Endothelial cell of umbilical vein (primary cell): ENCODE measurements around the gene NNT. TPM values are rescaled to one million over a fixed set of nuclear protein-coding genes. Genes with fewer than 3 reads are reported as not detected.
A peak's percentile ranks its signal among the peaks of the same experiment; 100 is the strongest.
"Not testable (repeated sequence)": the region's sequence is repeated elsewhere in the genome, so short reads cannot be mapped to it uniquely, and the experiment has no call there.

ENCODE experiments used
- BruUV-seq: library from RNA; stranded (reverse); fragments of 400-500 nt; replicated peaks from 2 replicates; lab custom pipeline; 2021; lab: Mats Ljungman, UMichigan
- CTCF ChIA-PET: fragments of 300-600, 350-600 bp; sonication (Branson Sonifier 250); formaldehyde crosslinking; loops from one replicate; lab custom pipeline; 2021; ENCODE audit warnings: antibody characterized with exemption, inconsistent platforms; lab: Charles Lee
- POLR2A ChIA-PET: fragments of 300-600, 350-600 bp; sonication (Branson Sonifier 250); formaldehyde crosslinking; loops from one replicate; lab custom pipeline; 2021; ENCODE audit warnings: antibody characterized with exemption, inconsistent platforms; lab: Charles Lee
- DNase-seq: peaks from one replicate; pipeline ENCODE4 v3.0.0-alpha.2; 2011; ENCODE audit warnings: low read depth, low spot score
- FAIRE-seq: peaks from 2 replicates; lab custom pipeline; 2011; peaks lifted over from hg19 to GRCh38; lab: Jason Lieb, UNC
- H2AFZ ChIP-seq: 2 replicates; pipeline ENCODE4 v1.6.0; 2012; ENCODE audit warnings: low read depth, low read length, control low read depth, inconsistent platforms
- H3K27ac ChIP-seq: 2 replicates; pipeline ENCODE4 v1.5.1; 2011; ENCODE audit warnings: low read depth, mild to moderate bottlenecking, control low read depth, low read length, moderate library complexity; ENCODE audit not compliant: insufficient read depth
- H3K27me3 ChIP-seq, 2 experiments: 2 replicates each; pipeline versions ENCODE4 v1.6.0 to v1.6.1; 2011; ENCODE audit warnings: low read length in 2 of 2, mixed read lengths in 1 of 2; ENCODE audit not compliant: control insufficient read depth in 2 of 2, insufficient read depth in 2 of 2
- H3K36me3 ChIP-seq, 2 experiments: 2 replicates in 1 of 2; 3 replicates in 1 of 2; pipeline ENCODE4 v1.5.1; 2011; ENCODE audit warnings: low read length in 2 of 2, mild to moderate bottlenecking in 1 of 2, moderate library complexity in 1 of 2; ENCODE audit not compliant: control insufficient read depth in 2 of 2, insufficient read depth in 2 of 2; ENCODE audit errors: extremely low read depth in 1 of 2
- H3K4me1 ChIP-seq: 3 replicates; pipeline ENCODE4 v1.5.1; 2011; ENCODE audit warnings: mild to moderate bottlenecking, low read length; ENCODE audit not compliant: control insufficient read depth, insufficient read depth; ENCODE audit errors: extremely low read depth
- H3K4me2 ChIP-seq: 2 replicates; pipeline ENCODE4 v1.6.1; 2011; ENCODE audit warnings: low read length, control low read depth, mixed read lengths; ENCODE audit not compliant: insufficient read depth
- H3K4me3 ChIP-seq, 3 experiments: fragments of 200-600 bp in 1 of 3; sonication (generic), shearing (Covaris generic) in 1 of 3; replicated peaks in 1 of 3; 2 replicates each; pipeline ENCODE4 v1.5.1; 2011 to 2016; ENCODE audit warnings: control low read depth in 3 of 3, low read length in 3 of 3, mild to moderate bottlenecking in 2 of 3, inconsistent platforms in 1 of 3, low read depth in 1 of 3, moderate library complexity in 1 of 3; ENCODE audit not compliant: insufficient read depth in 1 of 3
- H3K79me2 ChIP-seq: 2 replicates; pipeline ENCODE4 v1.6.0; 2012; ENCODE audit warnings: low read length, inconsistent platforms; ENCODE audit not compliant: control insufficient read depth, insufficient read depth
- H3K9ac ChIP-seq: replicated peaks from 2 replicates; pipeline ENCODE3; 2011; ENCODE audit warnings: low read length, control low read depth; ENCODE audit not compliant: insufficient read depth; ENCODE audit errors: extremely low read depth
- H3K9me1 ChIP-seq: replicated peaks from 3 replicates; pipeline ENCODE4 v1.6.0; 2011; ENCODE audit warnings: mild to moderate bottlenecking, low read length; ENCODE audit not compliant: control insufficient read depth, insufficient read depth; ENCODE audit errors: extremely low read depth
- H3K9me3 ChIP-seq: replicated peaks from 2 replicates; pipeline ENCODE4 v1.5.1; 2012; ENCODE audit warnings: low read length, inconsistent platforms; ENCODE audit not compliant: control insufficient read depth, insufficient read depth
- H4K20me1 ChIP-seq: replicated peaks from 2 replicates; pipeline ENCODE3; 2011; ENCODE audit warnings: mild to moderate bottlenecking, low read length; ENCODE audit not compliant: control insufficient read depth, insufficient read depth; ENCODE audit errors: extremely low read depth
- FOS ChIP-seq: IDR thresholded peaks from 2 replicates; pipeline ENCODE4 v1.6.1; 2011; ENCODE audit warnings: mild to moderate bottlenecking, low read length, moderate library complexity, borderline replicate concordance; ENCODE audit not compliant: insufficient read depth
- JUN ChIP-seq: IDR thresholded peaks from 2 replicates; pipeline ENCODE4 v1.6.1; 2011; ENCODE audit warnings: borderline replicate concordance, low read depth; ENCODE audit not compliant: insufficient read length, insufficient read depth
- MAX ChIP-seq: IDR thresholded peaks from 2 replicates; pipeline ENCODE4 v1.6.1; 2011; ENCODE audit not compliant: insufficient read depth, insufficient read length
- POLR2A ChIP-seq: IDR thresholded peaks from 2 replicates; pipeline ENCODE4 v1.6.1; 2012; ENCODE audit warnings: low read depth, mild to moderate bottlenecking, control low read depth, low read length
- dilution Hi-C: fragments of 300-500 bp; cut with MboI; formaldehyde crosslinking; loops from one replicate; pipeline ENCODE4 v1.15.0; 2019; ENCODE audit warnings: low sequenced_read_pairs; ENCODE audit not compliant: extremely low pct_ligation_motif_present
- intact Hi-C: fragments of 100-400 bp; cut with micrococcal nuclease; formaldehyde crosslinking; loops from one replicate; pipeline ENCODE4 v1.10.0; 2022
- polyA plus RNA-seq, 4 experiments: library from polyadenylated mRNA; depleted of rRNA in 3 of 4; stranded (reverse) in 3 of 4; unstranded in 1 of 4; fragments of >200 nt; gene quantifications; 2 replicates each; pipeline versions ENCODE4 v1.2.1 to v1.2.3, GENCODE V29; 2011 to 2012; ENCODE audit warnings: missing spikeins in 1 of 4
- total RNA-seq: library from RNA; stranded (reverse); gene quantifications from 2 replicates; pipeline ENCODE4 v1.2.3, GENCODE V29; 2021

The NNT gene
- total and polyA plus RNA-seq, 2 donors (not counting 3 experiments of a cell fraction or from before 2014, with no cell fraction given), result 38.2 to 82.5 TPM

GRCh38 chr5:43555895-43556606 is 46.9 kb upstream of the NNT start:
- POLR2A ChIA-PET, result interaction anchor here (0.8 kb wide), 1 partner anchor 46 kb away, joined by 4 read pairs; the partner anchor contains the start of gene NNT
- H3K9ac ChIP-seq, result peak overlapping the region; percentile 93
- H3K27me3 ChIP-seq, result peaks cover 1 to 3% of the 10 kb centered on the region in 2 experiments
- H3K9me1 ChIP-seq, result no peaks in the 10 kb centered on the region
- no TSS peak for BruUV-seq
- peaks cover 25% of the 10 kb centered on the region for H3K4me1 ChIP-seq
- FAIRE-seq, result peak; percentile 31
- DNase-seq, result peak; percentile 67
- H3K4me2 ChIP-seq, result peak overlapping the region; percentile 93
- H3K9me3 ChIP-seq, result no peaks in the 10 kb centered on the region
- peaks cover 3 to 9% of the 10 kb centered on the region in 2 experiments for H3K36me3 ChIP-seq
- intact Hi-C loops (loop anchor here (1.0 to 2.0 kb wide), 5 partner anchors 41 to 605 kb away; partner anchors contain the start of genes C5orf34 and NNT), dilution Hi-C loops (no loop called here)
- H3K4me3 ChIP-seq, result peak overlapping the region; percentile 91 to 98 (median 96)
- peaks cover 53% of the 10 kb centered on the region for H3K79me2 ChIP-seq
- TF ChIP-seq POLR2A (peak; percentile 53), MAX (no peak), FOS (no peak), JUN (no peak)
- H2AFZ ChIP-seq, result peak overlapping the region; percentile 90
- CTCF ChIA-PET, result interaction anchor here (1.0 to 3.6 kb wide), 8 partner anchors 11 to 75 kb away, joined by 3 to 17 read pairs (median 6); partner anchors contain the start of genes NNT and TMEM267
- peak overlapping the region; percentile 73 for H3K27ac ChIP-seq
- peaks cover 5% of the 10 kb centered on the region for H4K20me1 ChIP-seq

GRCh38 chr5:43556607-43556856 is 46.4 kb upstream of the NNT start:
- H4K20me1 ChIP-seq, FAIRE-seq, POLR2A ChIA-PET, BruUV-seq, H3K9me3 ChIP-seq, H3K36me3 ChIP-seq, H3K9me1 ChIP-seq, H3K27me3 ChIP-seq, dilution Hi-C loops, DNase-seq: not testable (repeated sequence)
- Histone ChIP-seq H2AFZ (peak overlapping the region; percentile 90), H3K4me1 (peaks cover 25% of the 10 kb centered on the region), H3K9ac (peak overlapping the region; percentile 93), H3K79me2 (peaks cover 48% of the 10 kb centered on the region), H3K4me2 (peak overlapping the region; percentile 93), H3K27ac (peak overlapping the region; percentile 73), H3K4me3 (peak overlapping the region; percentile 91 to 98 (median 96))
- TF ChIP-seq POLR2A, result peak; percentile 40
- intact Hi-C loops, result loop anchor here (1.0 to 2.0 kb wide), 5 partner anchors 41 to 605 kb away; partner anchors contain the start of genes C5orf34 and NNT
- CTCF ChIA-PET, result interaction anchor here (1.0 to 3.6 kb wide), 6 partner anchors 35 to 75 kb away, joined by 3 to 17 read pairs (median 9); partner anchors contain the start of genes NNT and TMEM267
